ENCODE measurements around the gene GNAI3. TPM values are rescaled to one million over a fixed set of nuclear protein-coding genes. Genes with fewer than 3 reads are reported as not detected.

Gene GNAI3
- total and polyA plus RNA-seq, 2 of the 8 experiments (the other 6 are each of a cell fraction or from before 2014, with no cell fraction given) = 4.0 to 9.8 TPM

- peak; percentile 61; the same call in 1 of the 2 replicates for TF ChIP-seq POLR2AphosphoS5 (IDR thresholded peaks at IDR 0.05; ENCODE audit: low read depth, low read length)
- no peak for TF ChIP-seq TCF12 (IDR thresholded peaks at IDR 0.05; ENCODE audit: low read depth, low read length)
- TF ChIP-seq SRF (IDR thresholded peaks at IDR 0.05; ENCODE audit: low read depth, low read length) = no peak
- no peak for TF ChIP-seq FOSL1 (IDR thresholded peaks at IDR 0.05; ENCODE audit: insufficient read depth, low read depth, low read length)
- TF ChIP-seq SP4 (IDR thresholded peaks at IDR 0.05; ENCODE audit: low read length) = 0 out of 2 replicates have a peak, but pooled peaks have one; percentile 8
- 0 out of 2 replicates have a peak, but pooled peaks have one; percentile 45 for TF ChIP-seq YY1 (IDR thresholded peaks at IDR 0.05; ENCODE audit: low read depth, low read length)
- TF ChIP-seq CEBPB (IDR thresholded peaks at IDR 0.05; ENCODE audit: low read depth, low read length) = no peak
- no peak for TF ChIP-seq GTF2F1 (IDR thresholded peaks at IDR 0.05; ENCODE audit: borderline replicate concordance, low read depth, low read length)
- no peak for TF ChIP-seq BCL11A (IDR thresholded peaks at IDR 0.05; ENCODE audit: low read depth in 2 of 2, low read length in 2 of 2)
- no peak for TF ChIP-seq RFX5 (IDR thresholded peaks at IDR 0.05; ENCODE audit: borderline replicate concordance, low read depth, low read length)
- TF ChIP-seq TEAD4 (IDR thresholded peaks at IDR 0.05; ENCODE audit: low read depth, low read length) = no peak
- no peak for TF ChIP-seq E2F6 (IDR thresholded peaks at IDR 0.05)
- no peak for TF ChIP-seq CTBP2 (IDR thresholded peaks at IDR 0.05; ENCODE audit: borderline replicate concordance, insufficient read depth, insufficient read length, low read length)
- no peak for TF ChIP-seq RAD21 (IDR thresholded peaks at IDR 0.05 in 1 of 2, conservative IDR thresholded peaks at IDR 0.05 in 1 of 2; ENCODE audit: low read depth in 2 of 2, low read length in 2 of 2)
- no peak for TF ChIP-seq ATF2 (IDR thresholded peaks at IDR 0.05; ENCODE audit: low read length)
- TF ChIP-seq HDAC2 (IDR thresholded peaks at IDR 0.05; ENCODE audit: borderline replicate concordance in 1 of 2, low read depth in 2 of 2, low read length in 2 of 2) = peak in 1 of 2 experiments; percentile 38; a peak in 1 of 4 replicates
- TF ChIP-seq TAF7 (optimal IDR thresholded peaks at IDR 0.05; ENCODE audit: borderline replicate concordance, low read depth, low read length) = no peak
- peak; percentile 74 for TF ChIP-seq KDM4A (IDR thresholded peaks at IDR 0.05; ENCODE audit: low read depth, low read length, severe bottlenecking)
- no peak for TF ChIP-seq CREB1 (IDR thresholded peaks at IDR 0.05)
- TF ChIP-seq EP300 (IDR thresholded peaks at IDR 0.05; ENCODE audit: borderline replicate concordance in 1 of 2, low read depth in 2 of 2, low read length in 2 of 2) = no peak
- TF ChIP-seq SP1 (IDR thresholded peaks at IDR 0.05; ENCODE audit: low read depth, low read length) = no peak
These were observed 71.4 kb downstream of the GNAI3 start, which contains the start of the genes AMPD2 and GNAT2 (continued) for GRCh38 chr1:109619576-109620400.

Data from H1 (cell line).